GM21737 (cell line): ENCODE measurements around the gene CDH22.

Experiments
- ATAC-seq: cut with Tn5 transposase; IDR thresholded peaks from one replicate; pipeline ENCODE4 v1.9.1; 2021; ENCODE audit warnings: mild to moderate bottlenecking, moderate library complexity; ENCODE audit not compliant: unreplicated experiment

CDH22 gene

GRCh38 chr20:46268662-46269061 lies 39.6 kb downstream of the CDH22 start:
- ATAC-seq: no peak

- no peak for ATAC-seq
These were observed 40.1 kb downstream of the CDH22 start for GRCh38 chr20:46268131-46268614.

- no peak for ATAC-seq
These were observed 40.9 kb downstream of the CDH22 start for GRCh38 chr20:46267108-46268105.

GRCh38 chr20:46265539-46265938 lies 42.8 kb downstream of the CDH22 start:
- no peak for ATAC-seq

GRCh38 chr20:46264391-46265266 lies 43.7 kb downstream of the CDH22 start:
- ATAC-seq: no peak

GRCh38 chr20:46261456-46262253 lies 46.6 kb downstream of the CDH22 start:
- ATAC-seq: no peak

- ATAC-seq: no peak
These were observed 47.3 kb downstream of the CDH22 start for GRCh38 chr20:46260936-46261454.

GRCh38 chr20:46260480-46260879 lies 47.8 kb downstream of the CDH22 start:
- ATAC-seq: no peak

GRCh38 chr20:46259260-46259859 lies 48.9 kb downstream of the CDH22 start:
- ATAC-seq: no peak

- no peak for ATAC-seq
These were observed 50.4 kb downstream of the CDH22 start for GRCh38 chr20:46257887-46258286.

GRCh38 chr20:46256293-46256692 lies 52.0 kb downstream of the CDH22 start:
- ATAC-seq: no peak

- ATAC-seq: no peak
These were observed 52.7 kb downstream of the CDH22 start for GRCh38 chr20:46255440-46256104.

- no peak for ATAC-seq
These were observed 54.9 kb downstream of the CDH22 start for GRCh38 chr20:46253391-46253790.

- ATAC-seq: no peak
These were observed 55.8 kb downstream of the CDH22 start for GRCh38 chr20:46252352-46253091.

- no peak for ATAC-seq
These were observed 57.1 kb downstream of the CDH22 start for GRCh38 chr20:46251211-46251673.

- ATAC-seq: no peak
These were observed 57.5 kb downstream of the CDH22 start for GRCh38 chr20:46250772-46251171.

GRCh38 chr20:46249671-46250070 lies 58.6 kb downstream of the CDH22 start:
- ATAC-seq: no peak

- no peak for ATAC-seq
These were observed 61.7 kb downstream of the CDH22 start for GRCh38 chr20:46246559-46246958.
